Measurements from ENCODE around the gene CBX6.

The CBX6 gene

GRCh38 chr22:38867471-38868285 lies 4.3 kb downstream of the CBX6 start:
- TF ChIP-seq POLR2AphosphoS5 (IDR thresholded peaks at IDR 0.05; ENCODE audit: low read depth, low read length) (no peak), FOXP2 (optimal IDR thresholded peaks at IDR 0.05; ENCODE audit: borderline replicate concordance, extremely low read depth, extremely low read length, insufficient read depth) (no peak), REST (IDR thresholded peaks at IDR 0.05; ENCODE audit: insufficient read depth in 1 of 2, low read depth in 2 of 2, low read length in 2 of 2) (no peak), SIN3A (IDR thresholded peaks at IDR 0.05; ENCODE audit: borderline replicate concordance, insufficient read depth, low read length) (no peak), TAF1 (IDR thresholded peaks at IDR 0.05; ENCODE audit: borderline replicate concordance, insufficient read depth, low read length) (no peak)

- TF ChIP-seq FOXP2 (optimal IDR thresholded peaks at IDR 0.05; ENCODE audit: borderline replicate concordance, extremely low read depth, extremely low read length, insufficient read depth) (no peak), SIN3A (IDR thresholded peaks at IDR 0.05; ENCODE audit: borderline replicate concordance, insufficient read depth, low read length) (no peak), REST (IDR thresholded peaks at IDR 0.05; ENCODE audit: insufficient read depth in 1 of 2, low read depth in 2 of 2, low read length in 2 of 2) (no peak), TAF1 (IDR thresholded peaks at IDR 0.05; ENCODE audit: borderline replicate concordance, insufficient read depth, low read length) (no peak), POLR2AphosphoS5 (IDR thresholded peaks at IDR 0.05; ENCODE audit: low read depth, low read length) (no peak; the same call in 1 of the 2 replicates)
Observed at GRCh38 chr22:38867124-38867455, 4.9 kb downstream of the CBX6 start.

GRCh38 chr22:38866399-38867123 lies 5.5 kb downstream of the CBX6 start:
- TF ChIP-seq FOXP2 (optimal IDR thresholded peaks at IDR 0.05; ENCODE audit: borderline replicate concordance, extremely low read depth, extremely low read length, insufficient read depth) (no peak), REST (IDR thresholded peaks at IDR 0.05; ENCODE audit: insufficient read depth in 1 of 2, low read depth in 2 of 2, low read length in 2 of 2) (no peak), TAF1 (IDR thresholded peaks at IDR 0.05; ENCODE audit: borderline replicate concordance, insufficient read depth, low read length) (no peak), POLR2AphosphoS5 (IDR thresholded peaks at IDR 0.05; ENCODE audit: low read depth, low read length) (no peak), SIN3A (IDR thresholded peaks at IDR 0.05; ENCODE audit: borderline replicate concordance, insufficient read depth, low read length) (no peak)

- TF ChIP-seq SIN3A (IDR thresholded peaks at IDR 0.05; ENCODE audit: borderline replicate concordance, insufficient read depth, low read length) (no peak), FOXP2 (optimal IDR thresholded peaks at IDR 0.05; ENCODE audit: borderline replicate concordance, extremely low read depth, extremely low read length, insufficient read depth) (no peak), POLR2AphosphoS5 (IDR thresholded peaks at IDR 0.05; ENCODE audit: low read depth, low read length) (no peak), REST (IDR thresholded peaks at IDR 0.05; ENCODE audit: insufficient read depth in 1 of 2, low read depth in 2 of 2, low read length in 2 of 2) (no peak), TAF1 (IDR thresholded peaks at IDR 0.05; ENCODE audit: borderline replicate concordance, insufficient read depth, low read length) (no peak)
Observed at GRCh38 chr22:38866024-38866398, 6.0 kb downstream of the CBX6 start.

All from PFSK-1 (cell line).